HepG2 (cell line): ENCODE results near the gene ANKS1A.

Source experiments
- DNMT1 ChIP-seq: sonication (generic); formaldehyde crosslinking; IDR thresholded peaks from 2 replicates; pipeline ENCODE4 v1.5.1; 2020; ENCODE audit warnings: mild to moderate bottlenecking, missing genetic modification reagents
- ETS1 ChIP-seq: sonication (generic); formaldehyde crosslinking; IDR thresholded peaks from 2 replicates; pipeline ENCODE4 v1.4.0; 2020; ENCODE audit warnings: missing genetic modification reagents
- EZH2 ChIP-seq: conservative IDR thresholded peaks from 2 replicates; pipeline ENCODE4 v1.6.1; 2012; ENCODE audit warnings: mild to moderate bottlenecking, low read depth, low read length, moderate library complexity
- JUND ChIP-seq: sonication (generic); formaldehyde crosslinking; IDR thresholded peaks from 2 replicates; pipeline ENCODE4 v1.8.0; 2022; ENCODE audit warnings: mild to moderate bottlenecking, missing genetic modification reagents
- POLR2AphosphoS5 ChIP-seq: IDR thresholded peaks from 2 replicates; pipeline ENCODE4 v1.6.1; 2012; ENCODE audit warnings: low read depth, low read length
- RAD21 ChIP-seq: fragments of 450-650 bp; formaldehyde crosslinking; IDR thresholded peaks from 2 replicates; pipeline ENCODE4 v1.5.0; 2020; ENCODE audit warnings: mild to moderate bottlenecking
- ZNF839 ChIP-seq: sonication (generic); formaldehyde crosslinking; IDR thresholded peaks from 2 replicates; pipeline ENCODE4 v1.4.0; 2020; ENCODE audit warnings: missing genetic modification reagents, mild to moderate bottlenecking, borderline replicate concordance

GRCh38 chr6:34959224-34959623 lies 70.2 kb downstream of the ANKS1A start:
- TF ChIP-seq RAD21 (no peak), JUND (no peak), EZH2 (no peak), ETS1 (no peak), DNMT1 (CRISPR knock-in tag) (no peak), POLR2AphosphoS5 (no peak), ZNF839 (CRISPR knock-in tag) (no peak)
